ENCODE data around the gene SHCBP1. TPM values are rescaled to one million over a fixed set of nuclear protein-coding genes. Genes with fewer than 3 reads are reported as not detected.
A peak's percentile ranks its signal among the peaks of the same experiment; 100 is the strongest.
"Not testable (repeated sequence)": the region's sequence is repeated elsewhere in the genome, so short reads cannot be mapped to it uniquely, and the experiment has no call there.

The SHCBP1 gene
- total and polyA plus RNA-seq, 2 of the 13 experiments (the other 11 are each of a cell fraction or from before 2014, with no cell fraction given) = 15.7 to 33.0 TPM

DNA sequence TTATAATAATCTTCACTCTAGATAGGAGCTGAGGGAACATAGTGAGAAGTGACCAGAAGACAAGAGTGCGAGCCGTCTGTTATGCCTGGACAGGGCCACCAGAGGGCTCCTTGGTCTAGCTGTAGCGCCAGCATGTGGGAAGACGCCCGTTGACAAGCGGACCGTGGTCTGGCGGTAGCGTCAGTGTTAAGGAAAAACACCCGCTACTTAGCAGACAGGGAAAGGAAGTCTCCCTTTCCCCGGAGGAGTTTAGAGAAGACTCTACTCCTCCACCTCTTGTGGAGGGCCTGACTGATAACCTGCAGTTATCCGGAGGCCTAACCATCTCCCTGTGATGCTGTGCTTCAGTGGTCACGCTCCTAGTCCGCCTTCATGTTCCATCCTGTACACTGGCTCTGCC is 66.7 kb downstream of the SHCBP1 start (continued):
- TF ChIP-seq, protein P1, sequence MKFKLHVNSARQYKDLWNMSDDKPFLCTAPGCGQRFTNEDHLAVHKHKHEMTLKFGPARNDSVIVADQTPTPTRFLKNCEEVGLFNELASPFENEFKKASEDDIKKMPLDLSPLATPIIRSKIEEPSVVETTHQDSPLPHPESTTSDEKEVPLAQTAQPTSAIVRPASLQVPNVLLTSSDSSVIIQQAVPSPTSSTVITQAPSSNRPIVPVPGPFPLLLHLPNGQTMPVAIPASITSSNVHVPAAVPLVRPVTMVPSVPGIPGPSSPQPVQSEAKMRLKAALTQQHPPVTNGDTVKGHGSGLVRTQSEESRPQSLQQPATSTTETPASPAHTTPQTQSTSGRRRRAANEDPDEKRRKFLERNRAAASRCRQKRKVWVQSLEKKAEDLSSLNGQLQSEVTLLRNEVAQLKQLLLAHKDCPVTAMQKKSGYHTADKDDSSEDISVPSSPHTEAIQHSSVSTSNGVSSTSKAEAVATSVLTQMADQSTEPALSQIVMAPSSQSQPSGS (CRISPR knock-in tag; IDR thresholded peaks at IDR 0.05) = peak; percentile 46; the same call in 1 of the 2 replicates
- TF ChIP-seq ZFX (CRISPR knock-in tag; IDR thresholded peaks at IDR 0.05; ENCODE audit: low read depth) (peak; percentile 22; the same call in 1 of the 2 replicates), KAT8 (CRISPR knock-in tag; IDR thresholded peaks at IDR 0.05) (0 out of 2 replicates have a peak, but pooled peaks have one; percentile 24), ZNF350 (CRISPR knock-in tag; IDR thresholded peaks at IDR 0.05; ENCODE audit: borderline replicate concordance, low read depth) (peak; percentile 24; the same call in 1 of the 2 replicates), STAG1 (CRISPR knock-in tag; IDR thresholded peaks at IDR 0.05) (peak; percentile 90), RNF2 (conservative IDR thresholded peaks at IDR 0.05; ENCODE audit: low read depth) (0 out of 2 replicates have a peak, but pooled peaks have one; percentile 42), KLF16 (CRISPR knock-in tag; IDR thresholded peaks at IDR 0.05) (0 out of 4 replicates have a peak, but pooled peaks of 1 of the 2 experiments have one; percentile 41), SOX6 (CRISPR knock-in tag; IDR thresholded peaks at IDR 0.05) (peak; percentile 17; the same call in 1 of the 2 replicates), NCOA5 (CRISPR knock-in tag; IDR thresholded peaks at IDR 0.05) (0 out of 2 replicates have a peak, but pooled peaks have one; percentile 25), IRF2 (CRISPR knock-in tag; IDR thresholded peaks at IDR 0.05) (peak; percentile 48; the same call in 1 of the 2 replicates)
- not testable (repeated sequence) for TF ChIP-seq SOX6 (IDR thresholded peaks at IDR 0.05)
- TF ChIP-seq, protein P2, sequence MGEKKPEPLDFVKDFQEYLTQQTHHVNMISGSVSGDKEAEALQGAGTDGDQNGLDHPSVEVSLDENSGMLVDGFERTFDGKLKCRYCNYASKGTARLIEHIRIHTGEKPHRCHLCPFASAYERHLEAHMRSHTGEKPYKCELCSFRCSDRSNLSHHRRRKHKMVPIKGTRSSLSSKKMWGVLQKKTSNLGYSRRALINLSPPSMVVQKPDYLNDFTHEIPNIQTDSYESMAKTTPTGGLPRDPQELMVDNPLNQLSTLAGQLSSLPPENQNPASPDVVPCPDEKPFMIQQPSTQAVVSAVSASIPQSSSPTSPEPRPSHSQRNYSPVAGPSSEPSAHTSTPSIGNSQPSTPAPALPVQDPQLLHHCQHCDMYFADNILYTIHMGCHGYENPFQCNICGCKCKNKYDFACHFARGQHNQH (CRISPR knock-in tag; IDR thresholded peaks at IDR 0.05) = peak; percentile 38; the same call in 1 of the 2 replicates
- TF ChIP-seq, protein P3, sequence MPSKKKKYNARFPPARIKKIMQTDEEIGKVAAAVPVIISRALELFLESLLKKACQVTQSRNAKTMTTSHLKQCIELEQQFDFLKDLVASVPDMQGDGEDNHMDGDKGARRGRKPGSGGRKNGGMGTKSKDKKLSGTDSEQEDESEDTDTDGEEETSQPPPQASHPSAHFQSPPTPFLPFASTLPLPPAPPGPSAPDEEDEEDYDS (CRISPR knock-in tag; IDR thresholded peaks at IDR 0.05) = 0 out of 2 replicates have a peak, but pooled peaks have one; percentile 15
- TF ChIP-seq, protein P4, sequence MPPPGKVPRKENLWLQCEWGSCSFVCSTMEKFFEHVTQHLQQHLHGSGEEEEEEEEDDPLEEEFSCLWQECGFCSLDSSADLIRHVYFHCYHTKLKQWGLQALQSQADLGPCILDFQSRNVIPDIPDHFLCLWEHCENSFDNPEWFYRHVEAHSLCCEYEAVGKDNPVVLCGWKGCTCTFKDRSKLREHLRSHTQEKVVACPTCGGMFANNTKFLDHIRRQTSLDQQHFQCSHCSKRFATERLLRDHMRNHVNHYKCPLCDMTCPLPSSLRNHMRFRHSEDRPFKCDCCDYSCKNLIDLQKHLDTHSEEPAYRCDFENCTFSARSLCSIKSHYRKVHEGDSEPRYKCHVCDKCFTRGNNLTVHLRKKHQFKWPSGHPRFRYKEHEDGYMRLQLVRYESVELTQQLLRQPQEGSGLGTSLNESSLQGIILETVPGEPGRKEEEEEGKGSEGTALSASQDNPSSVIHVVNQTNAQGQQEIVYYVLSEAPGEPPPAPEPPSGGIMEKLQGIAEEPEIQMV (CRISPR knock-in tag; IDR thresholded peaks at IDR 0.05; ENCODE audit: low read depth) = peak; percentile 97
- TF ChIP-seq, protein P5, sequence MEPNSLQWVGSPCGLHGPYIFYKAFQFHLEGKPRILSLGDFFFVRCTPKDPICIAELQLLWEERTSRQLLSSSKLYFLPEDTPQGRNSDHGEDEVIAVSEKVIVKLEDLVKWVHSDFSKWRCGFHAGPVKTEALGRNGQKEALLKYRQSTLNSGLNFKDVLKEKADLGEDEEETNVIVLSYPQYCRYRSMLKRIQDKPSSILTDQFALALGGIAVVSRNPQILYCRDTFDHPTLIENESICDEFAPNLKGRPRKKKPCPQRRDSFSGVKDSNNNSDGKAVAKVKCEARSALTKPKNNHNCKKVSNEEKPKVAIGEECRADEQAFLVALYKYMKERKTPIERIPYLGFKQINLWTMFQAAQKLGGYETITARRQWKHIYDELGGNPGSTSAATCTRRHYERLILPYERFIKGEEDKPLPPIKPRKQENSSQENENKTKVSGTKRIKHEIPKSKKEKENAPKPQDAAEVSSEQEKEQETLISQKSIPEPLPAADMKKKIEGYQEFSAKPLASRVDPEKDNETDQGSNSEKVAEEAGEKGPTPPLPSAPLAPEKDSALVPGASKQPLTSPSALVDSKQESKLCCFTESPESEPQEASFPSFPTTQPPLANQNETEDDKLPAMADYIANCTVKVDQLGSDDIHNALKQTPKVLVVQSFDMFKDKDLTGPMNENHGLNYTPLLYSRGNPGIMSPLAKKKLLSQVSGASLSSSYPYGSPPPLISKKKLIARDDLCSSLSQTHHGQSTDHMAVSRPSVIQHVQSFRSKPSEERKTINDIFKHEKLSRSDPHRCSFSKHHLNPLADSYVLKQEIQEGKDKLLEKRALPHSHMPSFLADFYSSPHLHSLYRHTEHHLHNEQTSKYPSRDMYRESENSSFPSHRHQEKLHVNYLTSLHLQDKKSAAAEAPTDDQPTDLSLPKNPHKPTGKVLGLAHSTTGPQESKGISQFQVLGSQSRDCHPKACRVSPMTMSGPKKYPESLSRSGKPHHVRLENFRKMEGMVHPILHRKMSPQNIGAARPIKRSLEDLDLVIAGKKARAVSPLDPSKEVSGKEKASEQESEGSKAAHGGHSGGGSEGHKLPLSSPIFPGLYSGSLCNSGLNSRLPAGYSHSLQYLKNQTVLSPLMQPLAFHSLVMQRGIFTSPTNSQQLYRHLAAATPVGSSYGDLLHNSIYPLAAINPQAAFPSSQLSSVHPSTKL (CRISPR knock-in tag; IDR thresholded peaks at IDR 0.05) = peak; percentile 39; the same call in 1 of the 2 replicates

Measured in HepG2 (cell line).